Fibroblast of mammary gland (primary cell): ENCODE results near the gene FANCC.

Source experiments
- DNase-seq: peaks from one replicate; pipeline ENCODE4 v3.0.0-alpha.2; 2010; ENCODE audit warnings: low read depth
- H3K4me3 ChIP-seq: 2 replicates; pipeline ENCODE4 v1.5.1; 2011; ENCODE audit warnings: low read depth, mild to moderate bottlenecking, low read length, moderate library complexity; ENCODE audit not compliant: control insufficient read depth
- TF ChIP-seq, protein P1 (sequence below): conservative IDR thresholded peaks from 2 replicates; pipeline ENCODE4 v1.5.1; 2011; ENCODE audit warnings: low read depth, low read length, inconsistent platforms; ENCODE audit not compliant: control insufficient read depth, insufficient read depth

FANCC gene

DNA sequence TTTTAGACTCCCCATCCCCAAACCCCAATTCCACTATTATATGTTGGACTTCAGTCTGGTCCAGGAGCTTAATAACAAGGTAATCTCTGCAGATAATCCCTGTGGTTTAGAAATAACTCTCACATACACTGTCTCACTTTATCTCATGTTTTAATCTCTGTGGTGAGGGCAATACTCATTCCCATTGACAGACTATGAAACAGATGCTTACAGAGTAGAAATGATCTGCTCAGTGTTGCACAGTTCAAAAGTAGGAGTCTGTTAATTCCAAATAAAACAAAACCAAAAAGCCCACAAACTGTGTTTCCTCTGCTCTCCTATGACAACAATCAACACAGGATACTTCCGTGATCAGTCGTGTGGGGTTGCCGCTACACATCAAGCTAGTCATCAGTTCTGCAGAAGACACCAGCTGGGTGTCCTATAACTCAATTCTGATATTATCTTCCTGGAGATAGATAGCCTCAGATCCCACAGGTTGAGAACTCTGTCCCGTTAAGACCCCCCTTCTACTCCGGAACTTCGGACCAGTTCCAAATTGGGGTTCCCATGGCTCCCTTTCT, 26.3 kb upstream of the FANCC start:
- no peak overlapping the region for H3K4me3 ChIP-seq
- no peak for DNase-seq
- TF ChIP-seq, protein P1, sequence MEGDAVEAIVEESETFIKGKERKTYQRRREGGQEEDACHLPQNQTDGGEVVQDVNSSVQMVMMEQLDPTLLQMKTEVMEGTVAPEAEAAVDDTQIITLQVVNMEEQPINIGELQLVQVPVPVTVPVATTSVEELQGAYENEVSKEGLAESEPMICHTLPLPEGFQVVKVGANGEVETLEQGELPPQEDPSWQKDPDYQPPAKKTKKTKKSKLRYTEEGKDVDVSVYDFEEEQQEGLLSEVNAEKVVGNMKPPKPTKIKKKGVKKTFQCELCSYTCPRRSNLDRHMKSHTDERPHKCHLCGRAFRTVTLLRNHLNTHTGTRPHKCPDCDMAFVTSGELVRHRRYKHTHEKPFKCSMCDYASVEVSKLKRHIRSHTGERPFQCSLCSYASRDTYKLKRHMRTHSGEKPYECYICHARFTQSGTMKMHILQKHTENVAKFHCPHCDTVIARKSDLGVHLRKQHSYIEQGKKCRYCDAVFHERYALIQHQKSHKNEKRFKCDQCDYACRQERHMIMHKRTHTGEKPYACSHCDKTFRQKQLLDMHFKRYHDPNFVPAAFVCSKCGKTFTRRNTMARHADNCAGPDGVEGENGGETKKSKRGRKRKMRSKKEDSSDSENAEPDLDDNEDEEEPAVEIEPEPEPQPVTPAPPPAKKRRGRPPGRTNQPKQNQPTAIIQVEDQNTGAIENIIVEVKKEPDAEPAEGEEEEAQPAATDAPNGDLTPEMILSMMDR = no peak

DNA sequence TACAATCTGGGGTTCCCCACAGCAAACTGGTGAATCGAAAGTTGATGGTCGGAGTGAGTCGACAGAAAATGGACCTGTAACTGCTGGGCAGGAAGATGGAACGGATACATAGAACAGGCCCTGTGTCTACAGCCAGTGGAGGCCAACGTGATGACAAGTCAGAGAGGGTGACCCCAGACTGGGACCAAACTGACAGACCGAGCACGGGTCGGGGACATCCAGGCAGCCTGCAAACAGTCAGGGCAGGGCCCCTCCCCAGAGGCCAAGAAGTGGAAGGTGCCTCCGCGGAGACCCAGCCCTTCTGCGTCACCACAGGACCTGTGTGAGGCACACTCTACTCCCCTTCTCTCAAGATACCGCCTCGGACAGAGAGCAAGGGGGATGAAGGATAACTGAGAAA, 25.1 kb upstream of the FANCC start:
- TF ChIP-seq, protein P1 = no peak
- H3K4me3 ChIP-seq = no peak overlapping the region
- DNase-seq = no peak

DNA sequence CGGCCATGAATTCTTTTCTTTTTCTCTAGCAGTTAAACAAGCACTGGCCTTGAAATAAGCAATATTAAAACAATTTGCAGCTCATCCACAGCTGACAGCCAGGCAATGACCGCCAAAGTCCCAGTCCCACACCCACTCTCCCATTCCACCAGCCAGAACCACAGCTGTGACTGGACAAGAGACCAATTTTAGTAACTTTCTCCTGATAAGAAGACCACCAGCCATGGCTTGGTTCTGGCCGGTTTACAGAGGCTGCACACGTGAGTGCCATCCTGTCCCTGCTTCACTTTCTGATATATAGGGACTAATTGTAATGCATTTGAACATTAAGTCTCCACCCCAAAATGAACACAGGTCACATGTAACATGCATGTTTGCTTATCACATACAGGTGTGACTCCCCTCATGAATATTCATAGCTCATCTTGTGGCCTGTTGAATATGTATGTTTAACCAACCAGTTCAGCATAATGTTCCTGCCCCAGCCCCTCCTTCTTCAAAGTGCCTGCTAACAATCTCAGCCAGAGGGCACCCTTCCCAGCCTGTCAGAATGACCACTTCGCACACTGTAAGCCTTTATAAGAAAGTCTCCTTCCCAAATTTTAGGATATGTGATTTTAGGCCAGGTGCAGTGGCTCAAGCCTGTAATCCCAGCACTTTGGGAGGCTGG, 23.9 kb upstream of the FANCC start:
- H3K4me3 ChIP-seq = no peak overlapping the region
- TF ChIP-seq, protein P1 = peak; percentile 34
- DNase-seq = peak; percentile 28

DNA sequence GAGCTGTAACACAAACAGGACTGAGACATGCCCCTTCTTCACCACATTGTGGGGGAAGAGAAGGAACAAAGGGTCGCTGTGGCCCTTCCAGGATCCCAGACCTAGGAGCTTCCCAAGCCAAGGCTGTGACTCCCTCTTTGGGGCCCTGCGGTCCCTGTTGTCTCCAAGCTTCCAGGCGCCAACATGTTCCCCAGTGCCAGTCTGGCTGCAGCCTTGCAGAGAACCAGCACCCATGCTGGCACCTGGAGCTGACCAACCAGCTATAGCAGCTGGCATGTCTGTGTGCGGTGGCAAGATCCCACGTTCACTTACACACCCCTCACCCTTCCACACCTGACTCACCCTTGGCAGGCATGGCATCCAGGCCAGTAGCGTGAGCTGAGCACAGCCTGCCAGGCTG, 20.7 kb upstream of the FANCC start:
- H3K4me3 ChIP-seq = no peak overlapping the region
- DNase-seq = no peak

DNA sequence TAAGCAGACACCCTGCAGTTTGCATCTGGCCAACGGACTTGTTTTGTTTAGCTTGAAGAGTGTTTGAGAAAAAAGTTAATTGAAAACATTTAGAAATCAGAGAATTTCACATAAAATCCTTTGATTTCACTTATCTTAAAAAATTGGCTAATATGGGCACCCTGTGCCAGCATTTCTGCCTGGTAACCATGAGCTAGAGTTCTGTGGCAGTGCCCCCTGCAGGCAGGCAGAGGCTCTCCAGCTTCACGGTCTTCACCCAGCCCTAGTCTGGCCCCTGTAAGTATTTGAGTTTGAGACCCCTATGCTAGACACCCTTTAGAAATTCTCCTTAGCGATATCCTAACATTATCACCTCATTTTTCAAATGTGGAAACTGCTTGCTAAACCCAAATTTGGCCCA, 18.8 kb upstream of the FANCC start:
- no peak overlapping the region for H3K4me3 ChIP-seq
- TF ChIP-seq, protein P1 = peak; percentile 58
- no peak for DNase-seq

More for the DNA sequence above, 20.7 kb upstream of the FANCC start:
- TF ChIP-seq, protein P1 = no peak

DNA sequence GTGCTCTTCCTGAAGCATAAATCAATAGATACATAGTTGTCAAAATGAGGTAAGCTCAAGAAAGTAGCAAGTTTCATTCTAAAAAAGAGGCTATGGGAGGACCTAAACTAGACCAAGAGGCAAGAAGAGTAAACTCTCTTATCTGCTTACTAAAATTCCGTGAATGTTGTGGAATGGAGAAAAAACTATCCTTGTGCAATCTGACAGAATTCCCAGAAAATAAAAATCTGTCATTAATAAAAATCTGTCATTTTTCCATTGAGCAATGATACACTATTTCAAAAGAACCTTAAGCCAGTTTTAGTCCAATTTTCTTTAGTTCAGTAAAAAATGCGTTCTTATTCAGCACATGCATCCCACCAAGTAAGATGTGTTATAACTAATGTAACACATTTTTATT, 15.9 kb upstream of the FANCC start:
- no peak overlapping the region for H3K4me3 ChIP-seq
- TF ChIP-seq, protein P1 = no peak
- DNase-seq = no peak

DNA sequence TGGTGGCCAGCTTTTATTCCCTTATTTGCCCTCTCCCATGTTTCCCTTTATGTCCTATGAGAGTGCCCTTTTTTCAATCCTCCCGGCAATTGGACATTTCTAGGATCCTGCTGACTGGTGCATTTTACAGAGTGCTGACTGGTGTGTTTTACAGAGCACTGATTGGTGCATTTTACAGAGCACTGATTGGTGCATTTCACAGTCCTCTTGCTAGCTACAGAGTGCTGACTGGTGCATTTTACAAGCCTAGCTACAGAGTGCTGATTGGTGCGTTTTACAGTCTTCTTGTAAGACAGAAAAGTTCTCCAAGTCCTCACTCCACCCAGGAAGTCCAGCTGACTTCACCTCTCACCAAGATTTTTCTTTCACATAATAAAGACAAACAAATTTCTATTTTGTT, 15.4 kb upstream of the FANCC start:
- DNase-seq = no peak

More for the DNA sequence above, 15.4 kb upstream of the FANCC start:
- no peak overlapping the region for H3K4me3 ChIP-seq
- TF ChIP-seq, protein P1 = no peak
